Activated naive CD4-positive, alpha-beta T cell treated with anti-CD3 and anti-CD28 coated beads, Interleukin-2, amount 50 U/mL, for 72 hours (primary cell): ENCODE measurements around the gene TMEM61. TPM values are rescaled to one million over a fixed set of nuclear protein-coding genes. Genes with fewer than 3 reads are reported as not detected.

ENCODE experiments used
- ATAC-seq, 2 donors: fragments of 150-1000 bp; cut with Tn5 transposase; 2 replicates each; pipeline ENCODE4 v1.10.0; 2021; ENCODE audit warnings: mild to moderate bottlenecking in 2 of 2, moderate library complexity in 2 of 2
- DNase-seq, 2 donors: peaks; one replicate each; pipeline ENCODE4 v3.0.0; 2021 to 2022; ENCODE audit warnings: low spot score in 2 of 2
- H3K27ac Mint-ChIP-seq, 2 donors: one replicate each; pipeline ENCODE4 v1.8.0; 2022; ENCODE audit warnings: mild to moderate bottlenecking in 2 of 2, mixed read lengths in 2 of 2
- H3K36me3 Mint-ChIP-seq, 2 donors: one replicate each; pipeline ENCODE4 v1.8.0; 2022; ENCODE audit warnings: mixed read lengths in 2 of 2
- H3K9me3 Mint-ChIP-seq, 2 donors: one replicate each; pipeline ENCODE4 v1.8.0; 2022; ENCODE audit warnings: mixed read lengths in 2 of 2
- total RNA-seq, 2 donors: library from RNA; stranded (reverse); gene quantifications; one replicate each; pipeline ENCODE4 v1.2.3, GENCODE V29; 2022

TMEM61 gene
- total RNA-seq, 2 donors from 2014 or later: 0.23 TPM; not detected in 1

- H3K27ac Mint-ChIP-seq: no peak overlapping the region
- no peaks in the 10 kb centered on the region for H3K9me3 Mint-ChIP-seq
- no peak for DNase-seq
- no peaks in the 10 kb centered on the region for H3K36me3 Mint-ChIP-seq
- ATAC-seq: no peak
These were observed 3.7 kb upstream of the TMEM61 start for GRCh38 chr1:54976747-54977146.

- H3K9me3 Mint-ChIP-seq: no peaks in the 10 kb centered on the region
- H3K36me3 Mint-ChIP-seq: no peaks in the 10 kb centered on the region
- DNase-seq (no peak), ATAC-seq (no peak)
- no peak overlapping the region for H3K27ac Mint-ChIP-seq
These were observed 2.7 kb upstream of the TMEM61 start for GRCh38 chr1:54977533-54978297.

- H3K36me3 Mint-ChIP-seq: no peaks in the 10 kb centered on the region
- no peaks in the 10 kb centered on the region for H3K9me3 Mint-ChIP-seq
- H3K27ac Mint-ChIP-seq: no peak overlapping the region
- DNase-seq (no peak), ATAC-seq (no peak)
These were observed 1.7 kb upstream of the TMEM61 start for GRCh38 chr1:54978528-54979326.

- no peak overlapping the region for H3K27ac Mint-ChIP-seq
- DNase-seq (no peak), ATAC-seq (no peak)
- no peaks in the 10 kb centered on the region for H3K36me3 Mint-ChIP-seq
- H3K9me3 Mint-ChIP-seq: no peaks in the 10 kb centered on the region
These were observed 1.0 kb upstream of the TMEM61 start for GRCh38 chr1:54979327-54979891.

GRCh38 chr1:54980046-54980527 is 341 bp upstream of the TMEM61 start:
- no peak for ATAC-seq
- no peaks in the 10 kb centered on the region for H3K36me3 Mint-ChIP-seq
- no peak overlapping the region for H3K27ac Mint-ChIP-seq
- DNase-seq: no peak
- no peaks in the 10 kb centered on the region for H3K9me3 Mint-ChIP-seq

GRCh38 chr1:54981466-54981865 is 1.0 kb downstream of the TMEM61 start:
- Mint-ChIP-seq H3K27ac (no peak overlapping the region), H3K9me3 (no peaks in the 10 kb centered on the region), H3K36me3 (no peaks in the 10 kb centered on the region)
- ATAC-seq: no peak
- no peak for DNase-seq

- Mint-ChIP-seq H3K9me3 (no peaks in the 10 kb centered on the region), H3K27ac (no peak overlapping the region), H3K36me3 (no peaks in the 10 kb centered on the region)
- ATAC-seq: no peak
- no peak for DNase-seq
These were observed 2.3 kb downstream of the TMEM61 start for GRCh38 chr1:54982739-54983138.

- ATAC-seq (no peak), DNase-seq (peak in 1 of 2 donors; percentile 26)
- H3K36me3 Mint-ChIP-seq: no peaks in the 10 kb centered on the region
- no peak overlapping the region for H3K27ac Mint-ChIP-seq
- H3K9me3 Mint-ChIP-seq: no peaks in the 10 kb centered on the region
These were observed 3.9 kb downstream of the TMEM61 start for GRCh38 chr1:54984131-54984842.

- no peak overlapping the region for H3K27ac Mint-ChIP-seq
- no peaks in the 10 kb centered on the region for H3K9me3 Mint-ChIP-seq
- ATAC-seq: no peak
- H3K36me3 Mint-ChIP-seq: no peaks in the 10 kb centered on the region
- peak in 1 of 2 donors; percentile 6 for DNase-seq
These were observed 5.1 kb downstream of the TMEM61 start for GRCh38 chr1:54985556-54985955.

GRCh38 chr1:54986025-54986424 is 5.6 kb downstream of the TMEM61 start:
- Mint-ChIP-seq H3K36me3 (no peaks in the 10 kb centered on the region), H3K9me3 (no peaks in the 10 kb centered on the region), H3K27ac (no peak overlapping the region)
- peak in 1 of 2 donors; percentile 41 for DNase-seq
- no peak for ATAC-seq

- Mint-ChIP-seq H3K27ac (no peak overlapping the region), H3K9me3 (no peaks in the 10 kb centered on the region), H3K36me3 (no peaks in the 10 kb centered on the region)
- ATAC-seq (no peak), DNase-seq (no peak)
These were observed 6.1 kb downstream of the TMEM61 start for GRCh38 chr1:54986533-54986932.

- no peak for DNase-seq
- ATAC-seq: no peak
- Mint-ChIP-seq H3K36me3 (no peaks in the 10 kb centered on the region), H3K9me3 (no peaks in the 10 kb centered on the region), H3K27ac (no peak overlapping the region)
These were observed 7.0 kb downstream of the TMEM61 start for GRCh38 chr1:54987427-54987826.

GRCh38 chr1:54987919-54988705 is 7.7 kb downstream of the TMEM61 start:
- Mint-ChIP-seq H3K27ac (no peak overlapping the region), H3K36me3 (no peaks in the 10 kb centered on the region), H3K9me3 (no peaks in the 10 kb centered on the region)
- DNase-seq (no peak), ATAC-seq (no peak)

GRCh38 chr1:54988975-54989374 is 8.5 kb downstream of the TMEM61 start:
- ATAC-seq: no peak
- DNase-seq: no peak
- H3K27ac Mint-ChIP-seq: no peak overlapping the region
- H3K36me3 Mint-ChIP-seq: no peaks in the 10 kb centered on the region
- no peaks in the 10 kb centered on the region for H3K9me3 Mint-ChIP-seq

GRCh38 chr1:54989473-54989872 is 9.0 kb downstream of the TMEM61 start:
- no peak for DNase-seq
- no peaks in the 10 kb centered on the region for H3K9me3 Mint-ChIP-seq

More at GRCh38 chr1:54989473-54989872, 9.0 kb downstream of the TMEM61 start:
- ATAC-seq: no peak
- Mint-ChIP-seq H3K36me3 (no peaks in the 10 kb centered on the region), H3K27ac (no peak overlapping the region)
